Measurements from ENCODE around the gene GSTT2B.
"Not testable (repeated sequence)": the region's sequence is repeated elsewhere in the genome, so short reads cannot be mapped to it uniquely, and the experiment has no call there.

The GSTT2B gene

DNA sequence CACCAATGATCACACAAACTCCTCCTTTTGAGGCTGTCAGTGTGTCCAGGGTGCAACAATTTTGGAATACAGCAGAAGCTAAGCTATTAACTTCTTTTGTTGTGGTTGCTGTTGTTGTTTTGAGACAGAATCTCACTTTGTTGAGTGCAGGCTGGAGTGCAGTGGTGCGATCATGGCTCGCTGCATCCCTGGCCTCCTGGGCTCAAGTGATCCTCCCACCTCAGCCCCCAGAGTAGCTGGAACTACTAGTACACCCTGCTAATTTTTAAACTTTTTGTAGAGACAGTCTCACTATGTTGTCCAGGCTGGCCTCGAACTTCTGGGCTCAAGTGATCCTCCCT, 22.0 kb downstream of the GSTT2B start:
- DNase-seq = no peak

DNA sequence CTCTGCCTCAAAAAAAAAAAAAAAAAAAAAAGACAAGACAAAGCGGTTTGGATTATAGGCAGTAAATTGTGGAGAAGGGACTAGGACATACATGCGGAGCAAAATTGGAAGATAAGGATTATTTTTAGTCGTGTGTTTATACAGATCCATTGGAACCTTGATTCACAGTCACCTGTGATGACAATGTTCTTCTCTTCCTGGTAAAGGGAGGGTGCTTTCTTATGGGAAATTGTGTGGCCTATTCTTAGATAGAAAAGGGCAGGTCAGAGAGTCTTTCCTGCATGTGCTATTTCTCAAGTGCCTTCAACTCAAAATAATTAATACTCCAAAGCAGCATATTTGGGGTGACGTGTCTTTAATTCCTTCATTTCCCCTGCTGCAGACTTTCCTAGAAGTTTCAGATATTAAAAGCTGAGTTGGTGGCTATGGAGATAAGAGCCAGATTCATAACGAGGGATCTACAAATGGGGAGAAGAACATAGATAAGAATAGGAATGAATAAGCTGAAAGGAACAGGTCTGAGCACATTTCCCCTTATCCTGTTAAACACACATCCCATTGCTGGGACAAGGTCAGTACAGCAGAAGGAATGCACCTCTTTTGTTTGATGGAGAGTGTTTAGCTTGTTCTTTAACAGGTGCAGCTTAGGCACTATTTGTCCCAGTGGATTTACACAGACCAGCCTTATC, 22.5 kb downstream of the GSTT2B start:
- no peak for DNase-seq

DNA sequence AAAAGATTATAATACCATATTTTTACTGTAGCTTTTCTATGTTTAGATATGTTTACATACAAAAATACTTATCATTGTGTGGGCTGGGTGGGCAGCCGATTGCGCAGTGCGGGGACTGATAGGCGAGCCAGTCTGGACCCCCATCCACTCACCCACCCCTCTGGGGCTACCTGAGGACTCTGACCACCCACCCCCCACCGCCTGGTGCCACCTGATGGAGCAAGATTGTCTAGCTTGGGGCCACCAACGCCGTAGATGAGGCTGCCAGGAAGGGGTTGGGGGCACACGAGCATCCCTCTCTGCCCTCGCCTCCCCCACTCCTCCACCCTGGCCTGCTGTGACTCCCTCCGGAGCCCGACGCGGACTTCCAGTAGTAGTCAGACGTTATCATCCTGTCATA, 34.4 kb downstream of the GSTT2B start:
- no peak for DNase-seq

DNA sequence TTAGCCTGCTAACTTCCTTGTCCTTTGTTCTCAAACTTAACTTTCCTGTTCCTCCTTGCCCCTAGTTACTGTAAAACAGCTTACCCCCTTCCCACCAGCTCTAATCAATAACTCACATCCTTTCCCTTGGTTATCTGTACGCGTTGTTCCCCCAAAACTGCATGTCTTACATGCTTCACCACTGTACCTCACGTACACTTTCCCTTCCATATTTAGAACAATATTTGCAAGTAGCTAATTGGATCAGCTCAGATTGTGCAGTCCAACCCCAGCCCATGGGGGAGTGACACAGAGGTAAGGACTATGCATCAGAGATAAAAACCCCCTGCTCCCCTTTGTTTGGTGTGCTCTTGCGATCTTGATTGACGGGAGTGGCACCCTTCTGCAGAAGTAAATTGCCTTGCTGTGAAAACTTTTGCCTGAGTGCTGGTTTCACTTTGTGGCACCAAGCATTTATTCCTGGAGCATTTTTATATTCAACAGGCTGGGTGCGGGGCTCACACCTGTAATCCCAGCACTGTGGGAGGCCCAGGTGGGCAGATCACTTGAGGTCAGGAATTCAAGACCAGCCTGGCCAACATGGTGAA, 35.9 kb downstream of the GSTT2B start:
- DNase-seq = no peak

DNA sequence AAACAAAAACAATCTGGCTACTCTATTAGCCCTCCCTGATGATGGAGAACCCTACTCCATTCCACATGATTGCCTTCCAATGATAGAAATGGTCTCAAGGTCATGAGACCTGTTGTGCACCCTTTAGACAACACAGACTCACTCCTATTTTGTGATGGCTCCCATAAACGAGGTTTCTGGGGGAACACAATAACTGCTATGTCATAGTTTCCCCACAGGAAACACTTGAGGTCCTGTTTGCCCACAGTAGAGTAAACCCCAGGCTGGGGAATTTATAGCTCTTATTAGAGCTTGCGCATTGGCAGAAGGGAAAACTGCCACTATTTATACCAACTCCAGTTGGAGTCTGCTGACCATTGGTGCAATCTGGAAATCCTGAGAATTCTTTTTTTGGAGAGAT, 38.1 kb downstream of the GSTT2B start:
- no peak for DNase-seq

DNA sequence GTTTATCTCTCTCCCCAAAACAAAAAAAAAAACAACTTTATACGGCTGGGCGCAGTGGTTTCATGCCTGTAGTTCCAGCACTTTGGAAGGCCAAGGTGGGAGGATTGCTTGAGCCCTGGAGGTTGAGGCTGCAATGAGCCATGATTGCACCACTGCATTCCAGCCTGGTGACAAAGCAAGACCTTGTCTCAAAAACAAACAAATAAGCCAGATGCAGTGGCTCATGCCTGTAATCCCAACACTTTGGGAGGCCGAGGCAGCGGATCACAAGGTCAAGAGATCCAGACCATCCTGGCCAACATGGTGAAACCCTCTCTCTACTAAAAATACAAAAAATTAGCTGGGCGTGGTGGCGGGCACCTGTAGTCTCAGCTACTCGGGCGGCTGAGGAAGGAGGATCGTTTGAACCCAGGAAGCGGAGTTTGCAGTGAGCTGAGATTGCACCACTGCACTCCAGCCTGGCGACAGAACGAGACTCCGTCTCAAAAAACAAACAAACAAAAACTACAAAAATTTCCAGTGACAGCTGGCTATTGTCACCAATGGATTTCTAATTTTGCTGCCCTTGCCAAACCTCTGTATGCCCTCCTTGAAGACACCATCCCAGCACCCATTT, 39.3 kb downstream of the GSTT2B start:
- not testable (repeated sequence) for DNase-seq

DNA sequence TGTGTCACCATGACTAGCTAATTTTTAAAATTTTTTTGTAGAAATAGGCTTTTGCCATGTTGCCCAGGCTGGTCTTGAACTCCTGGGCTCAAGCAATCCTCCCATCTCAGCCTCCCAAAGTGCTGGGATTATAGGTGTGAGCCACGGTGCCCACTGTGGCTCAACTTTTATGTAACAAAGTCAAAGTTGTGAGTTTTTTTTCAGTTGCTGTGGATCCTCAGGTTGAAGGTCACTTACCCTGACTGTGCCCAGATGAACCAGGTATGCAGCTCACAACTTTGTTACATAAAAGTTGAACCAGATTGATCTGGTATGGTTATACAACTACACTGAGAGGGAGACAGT, 40.8 kb downstream of the GSTT2B start:
- not testable (repeated sequence) for DNase-seq

DNA sequence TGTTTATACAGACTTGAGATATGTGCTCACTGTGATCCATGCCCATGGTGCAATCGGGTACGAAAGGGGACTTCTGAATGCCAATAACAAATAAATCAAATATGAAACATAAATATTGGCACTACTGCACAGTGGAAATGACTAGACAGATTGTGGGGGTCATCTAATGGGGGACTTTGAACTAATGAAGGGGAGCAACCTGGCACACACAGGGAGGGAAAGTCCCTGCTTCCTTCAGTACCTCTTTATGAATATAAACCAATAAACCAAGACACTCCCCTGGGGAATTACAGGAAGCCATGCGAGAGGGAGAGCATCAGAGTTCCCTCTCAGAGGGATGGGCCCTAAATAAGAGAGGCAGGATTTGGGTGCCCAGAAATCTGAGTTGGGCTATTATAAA, 45.7 kb downstream of the GSTT2B start:
- DNase-seq = no peak

DNA sequence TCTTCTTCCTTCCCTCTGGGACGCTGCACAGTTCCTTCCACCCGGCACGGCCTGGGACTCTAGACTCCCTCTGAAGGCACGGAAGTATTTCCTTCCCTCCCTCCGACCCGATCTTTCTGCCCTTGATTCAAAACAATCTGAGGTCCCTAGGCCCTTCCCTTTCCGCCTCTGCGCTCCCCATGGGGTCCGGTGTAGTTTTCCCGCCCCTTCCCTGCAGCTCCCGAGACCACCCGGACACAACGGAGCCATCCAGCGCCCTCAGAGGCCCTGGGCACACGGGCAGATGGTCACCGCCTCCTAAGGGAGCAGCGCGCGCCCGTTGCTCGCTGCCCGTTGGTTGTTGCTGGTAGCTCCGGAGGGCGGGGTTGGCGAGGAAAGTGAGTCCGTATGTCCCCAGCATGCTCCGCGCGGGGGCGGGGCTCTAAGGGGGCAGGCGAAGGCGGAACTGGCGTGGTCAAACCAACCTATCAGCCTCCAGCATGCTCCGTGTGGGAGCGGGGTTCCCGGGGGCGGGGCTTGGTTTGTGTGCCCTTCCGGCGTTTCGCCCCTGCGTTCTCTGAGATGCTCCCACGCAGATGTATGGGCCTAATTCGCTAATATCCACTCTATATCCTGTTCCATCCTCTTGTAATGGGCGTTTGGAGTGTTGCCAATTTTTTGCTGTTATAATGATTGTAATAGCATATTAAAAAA, 47.2 kb downstream of the GSTT2B start:
- peak; percentile 99 for DNase-seq

DNA sequence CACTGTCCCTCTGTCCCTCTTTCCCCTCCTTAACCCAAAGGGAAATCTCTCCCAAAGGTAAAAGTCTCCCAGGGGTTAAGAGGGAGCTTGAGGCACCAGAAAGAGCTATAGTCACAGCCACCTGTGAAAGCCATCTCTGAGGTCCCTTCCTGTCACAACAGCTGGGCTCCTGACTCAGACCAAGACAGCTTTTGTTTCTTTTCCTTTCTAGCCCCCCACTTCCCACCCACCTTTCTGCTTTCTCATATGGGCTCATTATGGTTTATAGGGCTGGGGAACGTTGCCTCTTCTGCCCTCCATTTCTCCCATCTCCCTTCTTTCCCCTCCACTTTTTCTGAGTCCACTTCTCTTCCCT, 47.7 kb downstream of the GSTT2B start:
- no peak for DNase-seq

DNA sequence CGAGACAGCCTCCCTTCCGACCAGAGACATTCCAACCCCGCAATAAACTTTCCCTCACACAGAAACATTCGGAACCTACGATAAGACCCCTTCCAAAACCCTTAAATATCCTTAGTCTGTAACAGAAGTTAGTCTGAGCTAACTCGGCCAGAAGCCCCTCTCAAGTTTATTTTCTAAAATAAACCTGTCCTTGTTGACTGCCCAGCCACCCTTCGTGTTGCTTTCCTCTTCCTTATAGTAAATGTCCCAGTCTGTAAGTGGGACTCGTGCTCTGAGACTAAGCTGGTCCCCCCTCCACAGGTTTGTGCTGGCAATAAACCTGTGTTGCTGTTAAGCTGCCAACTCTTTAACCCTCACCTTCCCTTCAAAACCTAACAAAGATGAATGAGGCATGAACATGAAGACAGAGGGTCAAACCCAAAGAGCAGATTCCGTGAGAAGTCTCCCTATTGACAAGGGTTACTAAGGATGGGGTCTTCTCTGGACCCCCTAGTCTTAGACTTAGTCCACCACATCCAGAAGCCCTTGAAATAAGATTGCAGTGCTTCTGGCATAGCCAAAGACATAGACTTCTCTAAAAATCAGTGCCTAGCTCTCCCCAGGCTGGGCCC, 48.6 kb downstream of the GSTT2B start:
- no peak for DNase-seq

DNA sequence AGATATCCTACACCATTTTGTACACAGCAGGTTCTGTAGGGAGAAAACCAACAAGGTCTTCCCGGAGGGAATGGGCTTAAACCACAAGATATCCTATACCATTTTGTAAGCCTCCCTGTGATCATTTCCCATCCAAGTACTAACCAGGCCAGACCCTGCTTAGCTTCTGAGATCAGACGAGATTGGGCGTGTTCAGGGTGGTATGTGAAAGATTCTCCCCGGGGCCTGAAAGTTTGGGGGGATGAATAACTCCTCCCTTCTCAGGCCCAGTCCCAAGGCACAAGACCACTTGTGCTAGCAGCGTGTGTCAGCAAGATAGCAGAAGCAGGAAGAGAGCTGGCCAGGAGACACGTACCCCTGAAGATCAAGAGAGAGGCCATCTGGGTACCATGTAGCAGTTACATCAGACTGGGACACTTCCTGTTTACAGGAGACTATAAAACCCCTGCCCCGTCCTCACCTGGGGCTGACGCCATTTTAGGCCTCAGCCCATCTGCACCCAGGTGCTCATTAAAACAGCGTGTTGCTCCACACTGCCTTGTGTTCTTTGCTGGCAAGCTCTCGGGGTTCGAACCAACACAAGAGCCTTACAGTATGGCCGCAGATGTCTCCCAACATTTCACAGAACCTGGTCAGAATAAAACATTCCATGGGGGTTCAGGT, 49.5 kb downstream of the GSTT2B start:
- DNase-seq = no peak

DNA sequence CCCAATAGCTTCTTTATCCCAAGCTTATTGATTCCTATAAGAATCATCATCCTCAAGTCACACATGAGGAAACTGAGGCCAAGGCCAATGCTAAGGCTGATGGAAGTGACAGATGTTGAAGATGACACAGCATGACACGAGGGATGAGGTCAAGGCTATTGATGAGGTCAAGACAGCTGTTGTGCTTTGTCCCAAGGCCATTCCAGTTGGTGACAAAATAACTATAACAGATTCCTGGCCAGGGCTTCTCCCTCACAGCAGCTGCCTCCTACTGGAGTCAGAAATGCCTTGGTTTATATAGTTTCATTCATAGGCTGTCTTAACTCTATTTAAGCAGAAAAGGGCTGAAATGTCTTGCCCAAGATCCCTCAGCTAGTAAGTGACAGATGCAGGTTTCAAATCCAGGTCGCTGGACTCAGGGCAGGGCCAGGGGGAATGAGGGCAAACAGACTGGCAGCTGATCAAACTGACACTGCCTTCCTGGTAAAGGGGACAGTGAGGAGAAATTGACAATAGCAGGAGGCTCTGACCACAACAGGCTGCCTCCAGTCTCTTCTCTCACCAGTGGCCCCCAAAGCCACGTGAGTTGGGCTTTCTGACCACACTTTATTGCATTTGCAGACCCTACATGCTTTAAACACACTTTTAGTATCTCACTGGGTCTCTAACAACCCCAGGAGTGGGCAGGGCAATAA, 50.4 kb downstream of the GSTT2B start:
- DNase-seq = no peak

DNA sequence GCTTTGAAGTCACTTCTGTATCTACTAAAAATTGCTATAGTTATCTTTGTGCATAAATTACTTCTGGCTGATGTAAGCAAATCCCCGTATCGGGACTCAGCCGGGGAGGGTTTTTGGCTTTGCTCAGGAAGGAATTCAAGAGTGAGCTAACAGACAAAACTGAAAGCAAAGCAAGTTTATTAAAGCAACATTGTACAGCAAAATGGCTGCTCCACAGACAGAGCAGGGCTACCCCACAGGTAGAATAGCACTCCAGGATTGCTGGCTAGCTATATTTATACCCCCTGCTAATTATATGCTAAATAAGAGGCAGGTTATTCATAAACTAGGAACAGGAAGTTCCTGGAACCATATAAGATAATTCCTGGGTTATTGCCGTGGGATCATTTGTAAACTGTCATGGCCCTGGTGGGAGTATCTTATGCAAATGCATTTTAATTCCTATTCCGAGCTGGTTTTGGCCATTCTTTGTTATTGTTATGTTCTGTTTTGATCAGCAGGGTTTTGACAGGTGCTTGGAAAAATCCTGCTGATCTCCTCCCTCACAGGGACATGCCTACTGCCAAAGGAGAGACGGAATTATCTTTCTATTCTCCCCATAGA, 51.6 kb downstream of the GSTT2B start:
- no peak for DNase-seq

DNA sequence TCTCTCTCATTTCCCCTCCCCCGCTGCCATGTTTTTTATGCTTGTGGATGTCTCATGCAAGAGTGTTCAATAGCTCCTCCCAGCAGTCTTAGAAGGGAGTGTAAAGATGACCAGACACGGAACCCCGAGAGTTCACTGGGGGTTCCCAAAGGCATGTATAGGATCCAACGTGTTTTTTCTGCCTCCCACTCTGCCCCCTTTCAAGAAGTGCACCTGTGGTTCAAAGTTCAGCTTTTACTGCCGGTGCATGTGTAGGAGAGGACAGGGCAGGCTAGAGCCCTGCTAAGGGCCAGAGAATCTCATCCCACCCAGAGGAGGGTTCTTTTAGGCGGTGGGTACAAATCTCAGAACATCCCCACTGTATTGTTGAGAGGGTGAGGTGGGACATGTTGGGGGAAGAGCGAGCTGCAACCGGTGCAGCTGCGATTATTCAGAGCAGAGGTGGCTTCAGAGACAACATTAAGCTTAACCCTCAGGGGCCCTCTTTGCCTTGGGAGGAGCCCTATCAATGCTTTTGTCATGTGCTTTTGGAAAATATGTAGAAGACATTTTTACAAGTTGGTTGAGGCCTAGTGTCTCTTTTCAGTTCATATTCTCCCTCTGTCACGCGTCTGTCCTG, 52.3 kb downstream of the GSTT2B start:
- no peak for DNase-seq

DNA sequence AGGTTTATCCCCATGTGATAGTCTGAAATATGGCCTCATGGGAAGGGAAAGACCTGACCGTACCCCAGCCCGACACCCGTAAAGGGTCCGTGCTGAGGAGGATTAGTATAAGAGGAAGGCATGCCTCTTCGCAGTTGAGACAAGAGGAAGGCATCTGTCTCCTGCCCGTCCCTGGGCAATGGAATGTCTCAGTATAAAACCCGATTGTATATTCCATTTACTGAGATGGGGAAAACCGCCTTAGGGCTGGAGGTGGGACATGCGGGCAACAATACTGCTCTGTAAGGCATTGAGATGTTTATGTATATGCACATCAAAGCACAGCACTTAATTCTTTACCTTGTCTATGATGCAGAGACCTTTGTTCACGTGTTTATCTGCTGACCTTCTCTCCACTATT, 53.6 kb downstream of the GSTT2B start:
- DNase-seq = not testable (repeated sequence)

Data from stimulated activated CD4-positive, alpha-beta T cell treated with anti-CD3 and anti-CD28 coated beads, Interleukin-12 subunit alpha, Interleukin-12 subunit beta, amount 100 ng/mL, for 4 hours (primary cell).